GM18505 (cell line): ENCODE results near the gene ACRV1.

Experiments used
- ATAC-seq: cut with Tn5 transposase; IDR thresholded peaks from one replicate; pipeline ENCODE4 v1.9.1; 2021; ENCODE audit not compliant: unreplicated experiment
- POLR2A ChIP-seq: IDR thresholded peaks from 4 replicates; pipeline ENCODE4 v1.6.1; 2011; ENCODE audit warnings: borderline replicate concordance; ENCODE audit not compliant: insufficient read depth, insufficient read length; ENCODE audit errors: extremely low read depth

The ACRV1 gene

DNA sequence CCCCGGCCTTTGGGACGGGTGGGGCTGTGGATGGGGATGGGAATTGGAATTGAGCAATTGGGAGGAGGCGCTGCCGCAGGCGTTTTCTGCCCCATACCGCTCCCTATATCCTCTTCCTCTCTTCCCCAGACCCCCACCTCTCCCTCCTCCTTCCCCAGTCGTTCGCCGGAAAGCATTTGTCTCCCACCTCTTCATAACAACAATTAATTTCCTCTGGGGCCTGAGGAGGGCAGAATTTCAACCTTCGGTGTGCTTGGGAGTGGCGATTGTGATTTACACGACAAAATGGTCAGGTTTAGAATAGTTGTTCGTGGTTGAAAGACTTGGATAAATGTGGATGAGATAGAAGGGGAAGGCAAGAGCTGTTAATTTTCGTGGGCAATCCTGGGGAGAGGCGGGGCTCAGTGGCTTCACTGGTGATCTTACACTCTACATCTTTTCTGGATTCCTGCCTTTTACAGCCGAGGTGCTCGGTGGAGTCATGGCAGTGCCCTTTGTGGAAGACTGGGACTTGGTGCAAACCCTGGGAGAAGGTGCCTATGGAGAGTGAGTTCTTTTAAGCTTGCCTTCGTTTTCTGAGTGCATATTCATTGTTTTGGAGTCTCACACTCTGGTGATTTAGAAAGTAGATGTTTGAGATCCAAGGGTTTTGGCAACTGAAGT, 54.2 kb downstream of the ACRV1 start:
- ATAC-seq = peak; percentile 35
- no peak for TF ChIP-seq POLR2A

DNA sequence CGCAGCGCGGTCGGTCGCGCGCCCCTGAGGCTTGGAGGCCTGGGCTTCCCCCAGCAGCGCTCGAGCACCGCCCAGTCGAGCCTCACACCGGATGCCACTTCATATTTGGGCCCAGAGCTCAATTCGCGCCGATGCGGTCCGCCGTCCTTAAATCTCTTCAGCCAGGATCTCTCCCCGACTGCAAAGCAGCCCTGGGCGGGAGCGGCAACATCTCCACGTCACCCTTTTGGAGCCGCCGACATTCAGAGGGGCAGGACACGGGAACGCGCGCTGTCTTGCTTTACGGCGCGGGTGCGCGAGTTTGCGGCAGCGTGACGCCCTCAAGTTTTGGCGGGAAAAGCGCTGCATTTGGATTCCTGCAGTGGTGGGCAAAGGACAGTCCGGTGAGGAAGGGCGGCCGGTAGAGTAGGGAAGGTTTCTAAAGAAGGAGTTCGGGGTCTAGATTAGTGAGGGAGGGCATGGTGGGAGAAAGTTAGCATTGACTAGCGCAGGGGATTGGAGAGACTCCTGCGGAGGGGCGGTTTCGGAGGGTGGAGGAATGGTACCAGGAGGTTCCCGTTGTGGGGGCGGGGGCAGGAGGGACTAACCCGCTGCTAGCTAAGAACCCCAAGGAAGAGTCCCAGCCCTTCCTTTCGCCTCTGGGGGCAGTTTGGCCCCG, 54.9 kb downstream of the ACRV1 start:
- ATAC-seq = peak; percentile 86

DNA sequence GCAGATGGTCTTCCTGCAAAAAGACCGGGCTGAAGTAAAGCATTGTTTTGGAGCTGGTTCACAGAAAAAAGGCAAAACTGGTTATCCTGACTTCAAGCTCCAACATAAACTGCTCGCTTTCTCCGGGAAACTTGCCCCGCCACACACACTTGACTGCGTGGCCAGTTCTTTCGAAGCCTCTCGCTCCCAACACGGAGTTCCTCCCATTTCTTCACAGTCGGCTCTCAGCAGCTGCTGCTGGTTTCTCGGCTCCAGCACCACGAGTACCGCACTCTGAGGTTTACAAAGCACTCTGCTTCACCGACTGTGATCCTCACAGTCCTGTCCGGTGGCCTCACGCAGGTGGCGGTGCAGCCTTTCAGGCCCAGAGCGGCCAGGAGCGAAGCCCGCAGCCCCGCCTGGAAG, 55.4 kb downstream of the ACRV1 start:
- no peak for TF ChIP-seq POLR2A
- no peak for ATAC-seq

More for the DNA sequence above, 54.9 kb downstream of the ACRV1 start:
- peak; percentile 65 for TF ChIP-seq POLR2A

DNA sequence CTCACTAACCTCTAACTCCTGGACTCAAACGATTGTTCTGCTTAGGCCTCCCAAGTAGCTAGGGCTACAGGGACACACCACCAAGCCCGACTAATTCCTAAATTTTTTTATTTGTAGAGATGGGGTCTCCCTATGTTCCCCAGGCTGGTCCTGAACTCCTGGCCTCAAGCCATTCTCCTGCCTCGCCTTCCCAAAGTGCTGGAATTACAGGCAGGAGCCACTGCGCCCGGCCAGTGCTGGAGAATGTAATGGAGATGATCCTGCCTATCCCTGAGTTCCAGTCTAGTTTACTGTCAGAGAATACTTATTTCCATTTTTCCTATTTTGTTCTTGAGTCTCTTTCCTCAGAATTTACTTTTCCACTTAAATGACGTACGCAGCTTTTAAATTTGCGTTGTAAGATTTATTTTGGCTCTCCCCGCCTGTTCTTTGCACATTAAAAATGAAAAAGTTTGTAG, 55.9 kb downstream of the ACRV1 start, which contains the start of gene CHEK1:
CHEK1 (plus strand) TSS at position 408 of the 458 bp plus-strand sequence. CDS start 1,606 bp downstream, outside the sequence.
- no peak for ATAC-seq
- no peak for TF ChIP-seq POLR2A

DNA sequence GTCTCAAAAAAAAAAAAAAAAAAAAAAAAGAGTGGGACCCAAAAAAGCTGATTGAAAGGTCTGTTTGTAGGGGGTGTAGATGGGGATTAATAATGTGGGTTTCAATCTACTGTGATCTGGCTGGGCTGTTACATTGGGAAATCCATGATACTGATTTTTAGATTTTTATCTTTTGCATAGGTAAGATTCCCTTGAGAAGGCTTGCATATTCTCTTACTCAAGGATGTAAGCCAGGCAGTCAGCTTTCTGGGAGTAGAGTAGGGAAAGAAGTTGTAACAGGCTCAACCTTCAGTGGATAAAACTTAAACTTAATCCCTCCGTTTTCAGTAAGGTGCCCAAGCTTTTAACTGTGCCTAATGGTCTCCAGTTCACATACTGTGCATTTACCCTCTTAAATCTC, 57.6 kb downstream of the ACRV1 start:
- ATAC-seq = no peak
- TF ChIP-seq POLR2A = no peak

DNA sequence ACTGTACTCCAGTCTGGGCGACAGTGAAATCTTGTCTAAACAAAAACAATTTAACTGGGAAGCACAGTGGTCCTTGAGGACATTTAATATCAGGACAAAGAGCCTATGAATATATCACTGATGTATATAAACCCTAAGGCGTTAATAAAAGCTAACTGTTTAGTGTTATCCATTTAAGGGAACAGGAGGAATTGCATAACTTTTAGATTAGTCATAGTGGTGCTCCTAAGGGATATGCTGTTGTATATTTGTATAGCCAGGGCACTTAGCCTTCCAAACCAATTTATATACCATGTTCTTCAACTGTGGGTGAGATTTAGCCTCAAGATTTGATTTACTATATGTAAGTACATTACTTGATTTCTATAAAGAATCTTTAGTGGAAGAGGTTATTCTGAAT, 58.7 kb downstream of the ACRV1 start:
- no peak for TF ChIP-seq POLR2A
- ATAC-seq = no peak
